GM18873 (cell line): ENCODE measurements around the gene TNFRSF12A.

ENCODE experiments used
- ATAC-seq: cut with Tn5 transposase; IDR thresholded peaks from one replicate; pipeline ENCODE4 v1.9.1; 2021; ENCODE audit warnings: mild to moderate bottlenecking, moderate library complexity, moderate number of reproducible peaks; ENCODE audit not compliant: unreplicated experiment, low FRiP score

TNFRSF12A gene

DNA sequence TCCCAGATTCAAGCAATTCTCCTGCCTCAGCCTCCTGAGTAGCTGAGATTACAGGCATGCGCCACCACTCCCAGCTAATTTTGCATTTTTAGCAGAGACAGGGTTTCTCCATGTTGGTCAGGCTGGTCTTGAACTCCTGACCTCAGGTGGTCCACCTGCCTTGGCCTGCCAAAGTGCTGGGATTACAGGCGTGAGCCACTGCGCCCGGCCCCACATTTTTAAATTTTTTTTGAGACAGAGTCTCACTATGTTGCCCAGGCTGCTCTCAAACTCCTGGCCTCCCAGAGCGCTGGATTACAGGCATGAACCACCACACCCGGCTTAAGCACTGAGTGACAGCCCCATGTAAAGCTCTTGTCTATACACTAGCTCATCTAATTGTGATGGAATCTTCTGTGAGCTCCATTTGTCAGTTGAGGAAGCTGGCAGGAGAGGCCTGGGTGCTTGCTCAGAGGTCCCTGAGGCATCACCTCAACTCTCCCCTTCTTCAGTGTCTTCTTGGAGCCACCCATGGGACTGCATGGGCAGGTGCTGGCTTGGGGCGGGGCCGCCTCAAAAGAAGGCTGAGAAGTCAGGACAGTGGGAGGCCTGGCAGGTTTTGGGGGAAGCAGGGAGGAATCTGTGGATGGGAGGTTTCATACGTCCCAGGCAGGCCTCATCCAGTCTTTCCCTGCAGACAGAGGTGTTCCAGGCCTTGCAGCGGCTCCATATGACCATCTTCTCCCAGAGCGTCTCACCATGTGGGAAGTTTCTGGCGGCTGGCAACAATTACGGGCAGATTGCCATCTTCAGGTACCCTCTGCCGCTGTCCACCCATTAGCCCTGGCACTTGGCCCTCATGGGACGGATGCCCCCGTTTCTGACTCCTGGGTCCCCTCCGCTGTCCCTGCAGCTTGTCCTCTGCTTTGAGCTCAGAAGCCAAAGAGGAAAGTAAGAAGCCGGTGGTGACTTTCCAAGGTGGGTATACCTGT lies 5.1 kb downstream of the TNFRSF12A start:
- ATAC-seq, result no peak

- no peak for ATAC-seq
These were observed 5.8 kb downstream of the TNFRSF12A start for GRCh38 chr16:3026003-3026378.

- no peak for ATAC-seq
These were observed 6.7 kb downstream of the TNFRSF12A start for GRCh38 chr16:3026609-3027488.

DNA sequence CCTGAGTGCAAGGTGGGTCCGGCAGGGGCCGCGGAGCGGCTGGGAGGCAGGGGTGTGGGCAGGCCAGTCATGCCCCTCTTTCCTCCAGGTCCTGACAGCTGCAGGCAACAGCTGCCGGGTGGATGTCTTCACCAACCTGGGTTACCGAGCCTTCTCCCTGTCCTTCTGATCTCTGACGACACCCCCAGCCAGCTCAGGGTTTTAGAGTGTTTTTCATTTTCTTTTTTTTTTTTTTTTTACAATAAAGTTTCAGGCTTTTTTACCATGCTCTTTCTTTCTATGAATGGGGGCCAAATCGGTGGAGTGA lies 7.3 kb downstream of the TNFRSF12A start:
- no peak for ATAC-seq

- no peak for ATAC-seq
These were observed 8.0 kb downstream of the TNFRSF12A start for GRCh38 chr16:3027983-3028715.

- no peak for ATAC-seq
These were observed 8.7 kb downstream of the TNFRSF12A start for GRCh38 chr16:3028716-3029319.

DNA sequence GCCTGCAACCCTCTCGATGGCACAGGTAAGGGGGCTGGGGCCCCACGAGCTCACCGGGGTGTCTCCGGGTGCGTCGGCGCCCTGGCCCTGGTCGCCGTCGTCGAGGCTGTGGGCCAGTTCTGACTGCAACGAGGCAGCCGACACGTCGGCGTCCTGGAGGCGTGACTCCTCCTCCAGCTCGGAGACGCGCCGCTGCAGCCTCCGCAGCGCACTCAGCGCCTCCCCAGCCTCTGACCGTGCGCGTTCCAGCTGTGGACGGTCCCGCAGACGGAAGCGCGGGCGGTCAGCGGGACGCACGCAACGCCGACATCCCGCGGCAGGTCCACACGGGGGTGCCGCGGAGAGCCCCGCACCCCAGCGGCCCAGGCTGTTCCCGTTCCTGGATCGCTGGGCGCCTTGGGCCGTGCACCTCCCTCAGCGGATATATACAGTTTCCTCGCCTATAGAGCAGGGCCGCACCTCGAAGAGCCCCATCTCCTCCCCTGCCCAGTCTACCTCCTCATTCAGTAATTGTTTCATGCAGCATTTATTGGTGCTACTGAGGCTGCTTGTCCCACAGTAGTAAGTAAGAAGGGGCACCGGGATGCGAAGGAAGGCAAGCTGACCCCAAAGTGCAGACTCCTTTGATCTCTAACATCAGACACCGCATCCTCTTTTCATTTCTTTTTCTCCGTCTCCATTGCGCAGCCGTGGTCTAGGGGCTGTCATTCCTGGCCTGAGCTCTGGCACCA lies 9.5 kb downstream of the TNFRSF12A start:
- ATAC-seq, result no peak

DNA sequence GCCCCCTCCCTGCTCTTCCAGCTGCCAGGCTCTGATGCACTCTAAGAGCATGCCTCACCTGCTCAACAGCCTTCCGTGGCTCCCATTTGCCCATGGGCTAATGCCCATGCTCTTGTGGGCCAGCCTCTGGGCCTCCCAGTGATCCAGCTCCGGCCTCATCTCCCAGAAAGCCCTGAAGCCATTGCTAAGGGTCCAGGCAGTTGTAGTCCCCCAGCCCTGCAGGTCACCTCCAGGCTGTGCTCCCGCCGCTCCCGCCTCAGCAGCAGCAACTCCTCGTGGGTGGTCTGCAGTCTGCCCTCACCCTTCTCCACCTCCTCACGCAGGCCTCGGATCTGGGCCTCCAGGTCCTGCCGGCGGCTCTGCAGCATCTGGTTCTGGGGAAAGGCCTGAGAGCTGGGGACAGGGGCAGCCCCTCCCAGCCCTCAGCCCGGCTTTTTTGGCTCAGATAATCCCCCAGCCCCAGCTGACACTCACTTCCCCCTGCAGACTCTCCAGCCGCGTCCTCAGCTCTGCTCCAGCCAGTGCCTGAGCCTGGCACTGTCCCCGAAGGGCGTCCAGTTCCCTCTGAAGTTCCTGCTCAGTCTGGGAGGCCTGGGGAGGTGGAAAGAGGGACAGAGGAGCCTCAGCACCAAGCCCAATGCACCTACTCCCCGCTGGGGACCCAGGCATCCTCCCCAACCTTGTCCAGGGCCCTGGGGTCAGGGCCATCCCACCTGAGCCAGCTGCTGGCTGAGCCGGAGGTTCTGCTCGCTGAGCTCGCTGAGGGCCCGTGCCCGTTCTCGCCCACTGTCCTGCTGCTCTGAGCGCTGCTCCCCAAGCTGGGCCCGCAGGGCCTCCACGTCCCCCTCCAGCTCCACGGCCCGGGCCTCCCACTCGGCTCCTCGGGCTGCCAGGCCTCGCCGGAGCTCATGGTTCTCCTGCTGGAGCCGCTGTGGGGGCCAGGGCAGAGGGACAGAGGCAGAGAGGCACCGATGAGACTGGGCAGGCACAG lies 10.3 kb downstream of the TNFRSF12A start:
- no peak for ATAC-seq

DNA sequence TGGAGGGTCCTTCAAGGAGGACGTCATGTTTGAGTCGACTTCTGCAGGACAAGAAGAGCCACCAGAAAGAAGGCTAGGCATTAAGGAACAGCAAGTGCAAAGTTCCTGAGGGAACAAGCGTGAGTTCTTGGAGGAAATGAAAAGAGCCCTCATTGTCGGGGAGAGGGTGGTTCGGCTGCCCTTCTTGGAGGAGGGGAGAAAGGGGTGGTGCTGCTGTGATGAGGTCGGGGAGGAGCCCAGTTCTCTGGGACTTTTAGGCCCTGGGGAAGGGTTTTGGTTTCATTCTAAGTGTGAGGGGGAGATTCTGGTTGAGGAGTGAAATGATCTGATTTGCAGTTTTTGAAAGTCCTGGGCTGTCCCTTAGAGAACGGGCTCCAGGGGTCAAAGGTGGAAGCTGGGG lies 12.5 kb downstream of the TNFRSF12A start:
- ATAC-seq, result no peak

DNA sequence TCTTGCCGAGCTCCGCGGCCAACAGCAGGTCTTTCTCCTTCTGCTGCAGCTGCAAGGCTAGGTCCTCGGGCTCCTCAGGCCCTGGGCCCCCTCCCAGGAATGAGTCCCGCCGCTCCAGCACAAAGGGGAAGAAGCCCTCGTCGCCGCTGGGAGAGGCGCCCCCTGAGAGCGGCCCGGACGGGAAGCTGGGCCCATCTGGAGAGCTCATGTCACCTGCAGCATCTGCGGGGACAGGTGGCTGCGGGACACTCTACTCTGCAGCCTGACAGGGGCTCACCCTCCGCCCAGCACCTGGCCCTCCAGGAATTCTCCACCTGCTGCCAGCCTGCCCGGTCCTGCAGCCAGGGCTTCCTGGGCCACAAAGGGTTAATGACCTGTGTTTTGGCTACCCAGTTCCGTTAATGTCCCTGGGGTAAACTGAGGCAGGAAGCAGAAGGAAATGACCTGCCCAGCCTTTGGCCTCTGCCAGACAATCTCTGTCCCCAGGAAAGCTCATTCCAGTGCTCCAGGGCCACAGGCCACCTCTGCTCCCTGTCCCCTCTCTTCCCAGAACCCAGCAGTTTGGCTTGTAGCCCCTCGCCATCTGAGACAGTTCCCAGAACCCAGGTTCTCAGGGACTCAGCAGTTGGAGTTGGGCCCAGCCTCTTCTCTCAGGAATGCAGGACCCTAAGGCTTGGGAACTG lies 15.3 kb downstream of the TNFRSF12A start:
- ATAC-seq, result no peak

GRCh38 chr16:3035972-3036725 lies 16.0 kb downstream of the TNFRSF12A start:
- no peak for ATAC-seq

GRCh38 chr16:3036726-3037315 lies 16.7 kb downstream of the TNFRSF12A start, which contains the start of gene BICDL2:
BICDL2 (minus strand) TSS chr16:3036944; CDS start chr16:3035496, 1,448 bp downstream.
- ATAC-seq, result no peak

- no peak for ATAC-seq
These were observed 18.1 kb downstream of the TNFRSF12A start for GRCh38 chr16:3038256-3038655.

GRCh38 chr16:3038896-3039295 lies 18.7 kb downstream of the TNFRSF12A start:
- ATAC-seq, result no peak

DNA sequence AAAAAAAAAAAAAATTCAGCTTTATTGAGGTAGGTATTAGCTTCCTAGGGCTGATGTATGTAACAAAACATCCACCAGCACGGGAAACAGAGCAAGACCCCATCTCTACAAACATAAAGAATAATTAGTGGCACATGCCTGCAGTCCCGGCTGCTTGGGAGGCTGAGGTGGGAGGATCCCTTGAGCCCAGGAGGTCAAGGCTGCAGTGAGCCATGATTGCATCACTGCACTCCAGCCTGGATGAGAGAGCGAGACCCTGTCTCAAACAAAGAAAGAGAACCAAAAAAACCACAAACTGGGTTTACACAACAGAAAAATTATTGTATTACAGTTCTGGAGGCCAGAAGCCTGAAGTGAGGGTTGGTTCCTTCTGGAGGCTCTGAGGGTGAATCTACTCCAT lies 22.2 kb downstream of the TNFRSF12A start:
- no peak for ATAC-seq

GRCh38 chr16:3044708-3045107 lies 24.5 kb downstream of the TNFRSF12A start:
- ATAC-seq, result no peak
